MM.1S (cell line): Measurements from ENCODE around the gene CAMK2G.

Source experiments
- DNase-seq: peaks from one replicate; pipeline ENCODE4 v3.0.0-alpha.2; 2015
- H2AFZ ChIP-seq: fragments of 300-600 bp; sonication (generic); 2 replicates; pipeline ENCODE4 v1.6.0; 2016; ENCODE audit warnings: antibody characterized with exemption, low read length
- H3F3A ChIP-seq: fragments of 300-600 bp; sonication (generic); 2 replicates; pipeline ENCODE4 v1.6.1; 2016; ENCODE audit warnings: mild to moderate bottlenecking, antibody characterized with exemption, low read length, moderate library complexity, mixed read lengths; ENCODE audit not compliant: insufficient read depth
- H3K27ac ChIP-seq: fragments of 300-600 bp; sonication (generic); 2 replicates; pipeline ENCODE4 v1.5.1; 2016; ENCODE audit warnings: mild to moderate bottlenecking, low read length
- H3K27me3 ChIP-seq: fragments of 300-600 bp; sonication (generic); replicated peaks from 2 replicates; pipeline ENCODE4 v1.6.0; 2016; ENCODE audit warnings: low read length; ENCODE audit not compliant: insufficient read depth
- H3K36me3 ChIP-seq: fragments of 300-600 bp; sonication (generic); replicated peaks from 2 replicates; pipeline ENCODE4 v1.6.1; 2016; ENCODE audit warnings: mild to moderate bottlenecking, low read length, mixed read lengths; ENCODE audit not compliant: insufficient read depth
- H3K4me1 ChIP-seq: fragments of 300-600 bp; sonication (generic); 2 replicates; pipeline ENCODE4 v1.6.1; 2016; ENCODE audit warnings: low read length, mixed read lengths
- H3K4me2 ChIP-seq: fragments of 300-600 bp; sonication (generic); 2 replicates; pipeline ENCODE4 v1.6.0; 2016; ENCODE audit warnings: low read depth, low read length
- H3K4me3 ChIP-seq: fragments of 300-600 bp; sonication (generic); 2 replicates; pipeline ENCODE4 v1.5.1; 2016; ENCODE audit warnings: low read length, mixed read lengths
- H3K79me2 ChIP-seq: fragments of 300-600 bp; sonication (generic); 2 replicates; pipeline ENCODE4 v1.6.1; 2016; ENCODE audit warnings: mixed run types, low read length, mixed read lengths
- H3K9ac ChIP-seq: fragments of 300-600 bp; sonication (generic); 2 replicates; pipeline ENCODE4 v1.6.1; 2016; ENCODE audit warnings: low read length, mixed read lengths
- H3K9me2 ChIP-seq: fragments of 300-600 bp; sonication (generic); replicated peaks from 2 replicates; pipeline ENCODE4 v1.6.1; 2016; ENCODE audit warnings: mild to moderate bottlenecking, low read length, mixed read lengths; ENCODE audit not compliant: insufficient read depth
- H3K9me3 ChIP-seq: fragments of 300-600 bp; sonication (generic); replicated peaks from 2 replicates; pipeline ENCODE4 v1.6.1; 2016; ENCODE audit warnings: mild to moderate bottlenecking, low read length, mixed read lengths; ENCODE audit not compliant: insufficient read depth
- H4K20me1 ChIP-seq: fragments of 300-600 bp; sonication (generic); 2 replicates; pipeline ENCODE4 v1.6.1; 2016; ENCODE audit warnings: mild to moderate bottlenecking, low read length, moderate library complexity, mixed read lengths; ENCODE audit not compliant: insufficient read depth
- EZH2 ChIP-seq: fragments of 300-600 bp; sonication (generic); optimal IDR thresholded peaks from 2 replicates; pipeline ENCODE3; 2017; ENCODE audit warnings: low read depth, mild to moderate bottlenecking, antibody characterized with exemption, low read length, mixed read lengths
- EZH2phosphoT487 ChIP-seq: fragments of 300-600 bp; sonication (generic); IDR thresholded peaks from 2 replicates; pipeline ENCODE4 v1.6.1; 2018; ENCODE audit warnings: antibody characterized with exemption, low read length
- TF ChIP-seq, protein P1 (sequence below): fragments of 300-600 bp; sonication (generic); IDR thresholded peaks from 2 replicates; pipeline ENCODE4 v1.5.1; 2016; ENCODE audit warnings: antibody characterized with exemption, low read length, mixed read lengths

CAMK2G gene

GRCh38 chr10:73874267-73875138 lies at the start of gene CAMK2G:
TSS of gene CAMK2G (minus strand) at chr10:73874555. CDS start at chr10:73874461, 94 bp downstream.
- H2AFZ ChIP-seq, result peak within 1 kb of the TSS; percentile 93
- H3K9me2 ChIP-seq, result no peaks in the 10 kb centered on the region
- no peaks in the 10 kb centered on the region for H3K36me3 ChIP-seq
- no peak within 1 kb of the TSS for H3K27ac ChIP-seq
- H4K20me1 ChIP-seq, result no peaks in the 10 kb centered on the region; the same call in 1 of the 2 replicates
- peak within 1 kb of the TSS; percentile 50; the same call in 1 of the 2 replicates for H3K9ac ChIP-seq
- TF ChIP-seq EZH2phosphoT487 (no peak), EZH2 (no peak)
- peak within 1 kb of the TSS; percentile 81 for H3K4me3 ChIP-seq
- H3K79me2 ChIP-seq, result peaks cover 27% of the 10 kb centered on the region
- DNase-seq, result peak; percentile 81
- H3K9me3 ChIP-seq, result no peaks in the 10 kb centered on the region
- H3F3A ChIP-seq, result peaks cover 6% of the 10 kb centered on the region; the same call in 1 of the 2 replicates
- no peaks in the 10 kb centered on the region for H3K27me3 ChIP-seq
- peak within 1 kb of the TSS; percentile 97 for H3K4me2 ChIP-seq
- peaks cover 9% of the 10 kb centered on the region for H3K4me1 ChIP-seq

- peak overlapping the region; percentile 2; the same call in 1 of the 2 replicates for H3K4me2 ChIP-seq
- no peaks in the 10 kb centered on the region for H3K79me2 ChIP-seq
- no peaks in the 10 kb centered on the region for H3K9me3 ChIP-seq
- peaks cover 11% of the 10 kb centered on the region for H3F3A ChIP-seq
- no peaks in the 10 kb centered on the region for H4K20me1 ChIP-seq
- no peaks in the 10 kb centered on the region for H3K27me3 ChIP-seq
- no peak for DNase-seq
- TF ChIP-seq EZH2 (no peak), EZH2phosphoT487 (no peak)
- TF ChIP-seq, protein P1, sequence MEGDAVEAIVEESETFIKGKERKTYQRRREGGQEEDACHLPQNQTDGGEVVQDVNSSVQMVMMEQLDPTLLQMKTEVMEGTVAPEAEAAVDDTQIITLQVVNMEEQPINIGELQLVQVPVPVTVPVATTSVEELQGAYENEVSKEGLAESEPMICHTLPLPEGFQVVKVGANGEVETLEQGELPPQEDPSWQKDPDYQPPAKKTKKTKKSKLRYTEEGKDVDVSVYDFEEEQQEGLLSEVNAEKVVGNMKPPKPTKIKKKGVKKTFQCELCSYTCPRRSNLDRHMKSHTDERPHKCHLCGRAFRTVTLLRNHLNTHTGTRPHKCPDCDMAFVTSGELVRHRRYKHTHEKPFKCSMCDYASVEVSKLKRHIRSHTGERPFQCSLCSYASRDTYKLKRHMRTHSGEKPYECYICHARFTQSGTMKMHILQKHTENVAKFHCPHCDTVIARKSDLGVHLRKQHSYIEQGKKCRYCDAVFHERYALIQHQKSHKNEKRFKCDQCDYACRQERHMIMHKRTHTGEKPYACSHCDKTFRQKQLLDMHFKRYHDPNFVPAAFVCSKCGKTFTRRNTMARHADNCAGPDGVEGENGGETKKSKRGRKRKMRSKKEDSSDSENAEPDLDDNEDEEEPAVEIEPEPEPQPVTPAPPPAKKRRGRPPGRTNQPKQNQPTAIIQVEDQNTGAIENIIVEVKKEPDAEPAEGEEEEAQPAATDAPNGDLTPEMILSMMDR, result no peak
- no peak overlapping the region for H3K9ac ChIP-seq
- no peak overlapping the region for H3K27ac ChIP-seq
- no peaks in the 10 kb centered on the region for H3K9me2 ChIP-seq
- no peak overlapping the region for H2AFZ ChIP-seq
- no peak overlapping the region for H3K4me3 ChIP-seq
- H3K36me3 ChIP-seq, result no peaks in the 10 kb centered on the region
- peaks cover 19% of the 10 kb centered on the region for H3K4me1 ChIP-seq
These were observed 48.4 kb upstream of the CAMK2G start for GRCh38 chr10:73922864-73923133.

GRCh38 chr10:73922007-73922863 lies 47.9 kb upstream of the CAMK2G start:
- H3K4me1 ChIP-seq, result peaks cover 23% of the 10 kb centered on the region
- H3K9ac ChIP-seq, result no peak overlapping the region
- no peak for TF ChIP-seq EZH2phosphoT487
- TF ChIP-seq EZH2, result no peak
- TF ChIP-seq, protein P1, result no peak
- H3K27ac ChIP-seq, result no peak overlapping the region; the same call in 1 of the 2 replicates
- H3F3A ChIP-seq, result peaks cover 11% of the 10 kb centered on the region
- H3K9me2 ChIP-seq, result no peaks in the 10 kb centered on the region
- H4K20me1 ChIP-seq, result no peaks in the 10 kb centered on the region
- no peaks in the 10 kb centered on the region for H3K9me3 ChIP-seq
- H3K36me3 ChIP-seq, result no peaks in the 10 kb centered on the region
- DNase-seq, result peak; percentile 62
- no peaks in the 10 kb centered on the region for H3K27me3 ChIP-seq
- no peak overlapping the region for H3K4me3 ChIP-seq
- H3K79me2 ChIP-seq, result no peaks in the 10 kb centered on the region
- peak overlapping the region; percentile 28; the same call in 1 of the 2 replicates for H3K4me2 ChIP-seq
- H2AFZ ChIP-seq, result no peak overlapping the region
